ENCODE data around the gene USF2. TPM values are rescaled to one million over a fixed set of nuclear protein-coding genes. Genes with fewer than 3 reads are reported as not detected.

USF2 gene
- total and polyA plus RNA-seq, 2 donors, result 27.4 to 142 TPM

Other genes starting within 250 kb of the USF2 start
- 1.6 TPM for gene SCN1B, start 238.5 kb upstream of the USF2 start, total RNA-seq
- gene SCN1B, start 238.5 kb upstream of the USF2 start, polyA plus RNA-seq, result 15.1 TPM
- gene HPN, start 227.2 kb upstream of the USF2 start, total RNA-seq, result not detected
- gene HPN, start 227.2 kb upstream of the USF2 start, polyA plus RNA-seq, result 0.73 TPM
- gene FXYD3, start 153.1 kb upstream of the USF2 start, total RNA-seq, result 62.3 TPM
- 170 TPM for gene FXYD3, start 153.1 kb upstream of the USF2 start, polyA plus RNA-seq
- 5.9 TPM for gene LGI4, start 133.9 kb upstream of the USF2 start, total RNA-seq
- 48.4 TPM for gene LGI4, start 133.9 kb upstream of the USF2 start, polyA plus RNA-seq
- 26.9 TPM for gene FXYD1, start 130.1 kb upstream of the USF2 start, total RNA-seq
- gene FXYD1, start 130.1 kb upstream of the USF2 start, polyA plus RNA-seq, result 121 TPM
- 0.26 TPM for gene FXYD7, start 125.7 kb upstream of the USF2 start, total RNA-seq
- gene FXYD7, start 125.7 kb upstream of the USF2 start, polyA plus RNA-seq, result 0.57 TPM
- 6.6 TPM for gene FXYD5, start 114.2 kb upstream of the USF2 start, total RNA-seq
- gene FXYD5, start 114.2 kb upstream of the USF2 start, polyA plus RNA-seq, result 105 TPM
- not detected for gene FAM187B, start 40.2 kb upstream of the USF2 start, total RNA-seq
- not detected for gene FAM187B, start 40.2 kb upstream of the USF2 start, polyA plus RNA-seq
- gene LSR, start 20.0 kb upstream of the USF2 start, total RNA-seq, result 4.2 TPM
- 27.9 TPM for gene LSR, start 20.0 kb upstream of the USF2 start, polyA plus RNA-seq
- not detected for gene HAMP, start 13.6 kb downstream of the USF2 start, total RNA-seq
- 0.19 TPM for gene HAMP, start 13.6 kb downstream of the USF2 start, polyA plus RNA-seq
- gene MAG, start 23.2 kb downstream of the USF2 start, total RNA-seq, result 6.1 TPM
- 0.20 TPM for gene MAG, start 23.2 kb downstream of the USF2 start, polyA plus RNA-seq
- gene CD22, start 60.2 kb downstream of the USF2 start, total RNA-seq, result 8.8 TPM
- 1.6 TPM for gene CD22, start 60.2 kb downstream of the USF2 start, polyA plus RNA-seq
- not detected for gene FFAR1, start 78.9 kb downstream of the USF2 start, total RNA-seq
- not detected for gene FFAR1, start 78.9 kb downstream of the USF2 start, polyA plus RNA-seq
- gene FFAR3, start 89.5 kb downstream of the USF2 start, total RNA-seq, result 0.16 TPM
- gene FFAR3, start 89.5 kb downstream of the USF2 start, polyA plus RNA-seq, result 0.68 TPM
- gene GPR42, start 102.1 kb downstream of the USF2 start, total RNA-seq, result not detected
- 0.14 TPM for gene GPR42, start 102.1 kb downstream of the USF2 start, polyA plus RNA-seq
- gene FFAR2, start 179.3 kb downstream of the USF2 start, total RNA-seq, result 0.69 TPM
- 0.05 TPM for gene FFAR2, start 179.3 kb downstream of the USF2 start, polyA plus RNA-seq
- not detected for gene KRTDAP, start 221.5 kb downstream of the USF2 start, total RNA-seq
- not detected for gene KRTDAP, start 221.5 kb downstream of the USF2 start, polyA plus RNA-seq
- 10.7 TPM for gene DMKN, start 244.7 kb downstream of the USF2 start, total RNA-seq
- 17.5 TPM for gene DMKN, start 244.7 kb downstream of the USF2 start, polyA plus RNA-seq